Iris pigment epithelial cell (primary cell): ENCODE results near the gene RUSC1.
"Not testable (repeated sequence)": the region's sequence is repeated elsewhere in the genome, so short reads cannot be mapped to it uniquely, and the experiment has no call there.

Source experiments
- DNase-seq: peaks from one replicate; pipeline ENCODE4 v3.0.0-alpha.2; 2011; ENCODE audit warnings: low read depth

Gene RUSC1

DNA sequence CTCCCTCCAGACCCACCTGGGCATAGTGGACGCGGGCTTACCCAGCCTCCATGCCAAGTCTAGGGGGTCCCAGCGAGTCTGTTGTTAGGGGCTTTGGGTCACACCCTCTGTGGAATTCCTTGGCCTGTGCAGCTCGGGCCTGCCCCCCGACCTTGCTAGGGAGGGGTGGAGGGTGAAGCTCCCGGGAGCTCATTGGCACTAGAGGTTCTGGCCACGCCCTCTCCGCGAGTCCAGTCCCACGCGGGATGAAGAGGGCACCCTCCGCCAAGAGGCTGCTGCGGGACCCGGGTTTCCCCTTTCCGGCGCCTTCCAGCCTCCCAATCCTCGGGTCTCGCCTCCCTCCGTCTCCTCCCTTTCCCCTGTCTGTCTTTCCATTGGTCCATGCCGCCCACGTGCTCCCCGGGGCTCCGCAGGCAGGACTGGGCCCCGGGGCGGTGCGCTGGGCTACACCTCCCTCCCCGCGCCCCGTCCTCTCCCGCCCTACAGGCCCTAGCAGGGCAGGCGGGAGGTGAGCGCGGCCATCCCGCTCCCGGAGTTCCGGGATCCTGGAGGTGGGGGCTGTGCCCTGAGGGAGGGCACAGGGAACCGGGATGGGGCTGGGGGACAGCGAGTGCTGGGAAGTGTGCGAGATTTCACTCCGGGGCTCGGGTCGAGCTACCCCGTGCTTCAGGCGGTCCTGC, 3.5 kb downstream of the RUSC1 start:
- peak; percentile 97 for DNase-seq

DNA sequence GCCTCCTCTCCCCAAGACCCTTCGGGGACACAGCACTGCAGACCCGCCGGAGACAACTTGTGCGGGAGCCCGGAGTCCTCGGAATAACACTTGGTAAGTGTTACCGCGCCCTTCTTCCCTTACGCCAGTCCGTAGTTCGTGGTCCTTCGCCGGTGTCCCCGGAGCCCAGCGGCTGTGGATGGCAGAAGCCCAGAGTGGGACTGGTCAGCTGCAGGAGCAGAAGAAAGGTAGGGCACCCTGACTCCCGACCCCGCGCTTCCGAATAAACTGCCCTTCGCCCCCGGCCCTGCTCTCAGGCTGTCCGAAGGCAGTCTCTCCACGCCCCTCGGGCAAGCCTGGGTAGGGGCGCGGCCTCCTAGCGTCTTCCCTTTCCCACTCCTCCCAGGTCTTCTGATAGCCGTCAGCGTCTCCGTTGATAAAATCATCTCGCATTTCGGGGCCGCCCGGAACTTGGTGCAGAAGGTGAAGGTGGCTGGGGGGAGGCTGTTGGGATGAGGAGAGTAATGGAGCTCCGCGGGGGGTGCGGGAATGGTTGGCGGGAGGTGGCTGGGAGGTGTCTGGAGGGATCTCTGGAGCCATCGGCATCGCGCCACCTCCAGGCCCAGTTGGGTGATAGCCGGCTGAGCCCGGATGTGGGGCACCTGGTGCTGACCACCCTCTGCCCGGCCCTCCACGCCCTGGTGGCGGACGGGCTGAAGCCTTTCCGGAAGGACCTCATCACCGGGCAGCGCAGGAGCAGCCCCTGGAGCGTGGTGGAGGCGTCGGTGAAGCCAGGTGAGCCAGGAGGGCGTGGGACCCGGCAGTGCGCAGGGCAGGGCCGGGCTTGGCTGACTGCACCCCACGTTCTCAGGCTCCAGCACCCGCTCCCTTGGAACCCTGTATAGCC, 4.3 kb downstream of the RUSC1 start:
- peak; percentile 44 for DNase-seq

DNA sequence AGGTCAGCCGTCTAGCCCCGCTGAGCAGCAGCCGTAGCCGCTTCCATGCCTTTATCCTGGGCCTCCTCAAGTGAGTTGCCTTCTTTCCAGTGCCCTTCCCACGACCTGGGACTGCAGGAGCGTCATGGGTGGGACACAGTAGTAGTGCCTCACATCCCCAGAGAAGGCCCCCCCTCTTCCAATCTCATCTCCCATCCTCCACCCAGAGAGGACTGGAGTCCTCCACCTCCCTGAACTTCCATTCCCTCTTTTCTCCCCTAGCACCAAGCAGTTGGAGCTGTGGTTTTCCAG, 4.9 kb downstream of the RUSC1 start:
- DNase-seq = no peak

DNA sequence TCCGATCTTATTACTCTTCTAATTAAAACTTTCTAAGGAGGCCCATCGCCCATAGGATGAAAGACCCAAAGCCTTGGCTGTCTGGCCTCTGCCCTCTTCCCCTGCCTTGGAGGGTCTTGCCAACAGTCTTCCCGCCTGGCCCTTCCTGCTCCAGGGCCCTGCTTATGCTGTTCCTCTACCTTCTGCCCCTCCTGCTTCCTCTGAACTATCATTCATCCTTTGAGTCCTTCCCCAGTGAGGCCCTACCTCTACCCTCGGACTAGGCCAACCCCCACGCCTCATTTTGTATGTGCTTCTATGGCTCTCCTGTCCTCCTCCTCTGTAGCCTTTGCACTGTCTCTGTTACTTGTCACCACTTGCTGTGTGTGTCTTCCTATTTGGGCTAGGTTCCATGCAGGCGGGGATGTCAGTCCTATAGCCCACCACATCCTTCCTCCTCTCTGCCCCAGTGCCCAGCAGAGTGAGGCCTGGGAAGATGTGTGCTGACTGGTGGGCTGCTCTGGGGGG, 5.4 kb downstream of the RUSC1 start:
- no peak for DNase-seq

DNA sequence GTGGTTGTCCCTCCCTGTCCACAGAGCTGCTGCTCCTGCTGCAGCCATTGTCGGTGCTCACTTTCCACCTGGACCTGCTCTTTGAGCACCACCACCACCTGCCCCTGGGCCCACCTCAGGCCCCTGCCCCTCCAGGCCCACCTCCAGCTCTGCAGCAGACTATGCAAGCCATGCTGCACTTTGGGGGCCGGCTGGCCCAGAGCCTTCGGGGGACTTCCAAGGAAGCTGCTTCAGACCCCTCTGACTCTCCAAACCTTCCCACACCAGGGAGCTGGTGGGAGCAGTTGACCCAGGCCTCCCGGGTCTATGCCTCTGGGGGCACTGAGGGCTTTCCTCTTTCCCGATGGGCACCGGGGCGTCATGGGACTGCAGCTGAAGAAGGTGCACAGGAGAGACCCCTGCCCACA, 5.9 kb downstream of the RUSC1 start:
- no peak for DNase-seq

DNA sequence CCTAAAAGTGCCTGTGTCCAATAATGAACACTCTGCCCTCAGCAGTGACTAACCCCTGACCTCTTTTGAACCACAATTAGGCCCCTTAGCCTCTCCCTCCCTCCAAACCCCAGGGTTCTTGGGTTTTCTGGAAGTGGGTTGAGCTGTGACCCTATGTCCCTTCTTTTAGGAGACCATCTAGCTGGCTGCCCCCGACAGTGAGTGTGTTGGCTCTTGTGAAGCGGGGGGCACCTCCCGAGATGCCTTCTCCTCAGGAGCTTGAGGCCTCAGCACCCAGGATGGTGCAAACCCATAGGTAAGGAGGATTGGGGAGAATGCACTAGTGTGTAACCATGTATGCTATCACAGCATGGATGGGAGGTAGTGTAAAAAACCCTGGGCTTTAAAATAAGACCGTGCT, 7.3 kb downstream of the RUSC1 start:
- DNase-seq = no peak

DNA sequence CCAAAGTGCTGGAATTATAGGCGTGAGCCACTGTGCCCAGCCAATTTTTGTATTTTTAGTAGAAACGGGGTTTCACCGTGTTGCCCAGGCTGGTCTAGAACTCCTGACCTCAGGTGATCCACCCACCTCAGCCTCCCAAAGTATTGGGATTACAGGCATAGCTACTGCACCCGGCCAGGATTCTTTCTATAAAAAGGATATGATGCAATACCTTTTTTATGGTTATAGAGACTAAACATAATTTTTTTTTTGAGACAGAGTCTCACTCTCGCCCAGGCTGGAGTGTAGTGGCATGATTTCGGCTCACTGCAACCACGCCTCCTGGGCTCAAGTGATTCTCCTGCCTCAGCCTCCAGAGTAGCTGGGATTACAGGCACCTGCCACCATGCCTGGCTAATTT, 8.2 kb downstream of the RUSC1 start:
- DNase-seq = not testable (repeated sequence)

DNA sequence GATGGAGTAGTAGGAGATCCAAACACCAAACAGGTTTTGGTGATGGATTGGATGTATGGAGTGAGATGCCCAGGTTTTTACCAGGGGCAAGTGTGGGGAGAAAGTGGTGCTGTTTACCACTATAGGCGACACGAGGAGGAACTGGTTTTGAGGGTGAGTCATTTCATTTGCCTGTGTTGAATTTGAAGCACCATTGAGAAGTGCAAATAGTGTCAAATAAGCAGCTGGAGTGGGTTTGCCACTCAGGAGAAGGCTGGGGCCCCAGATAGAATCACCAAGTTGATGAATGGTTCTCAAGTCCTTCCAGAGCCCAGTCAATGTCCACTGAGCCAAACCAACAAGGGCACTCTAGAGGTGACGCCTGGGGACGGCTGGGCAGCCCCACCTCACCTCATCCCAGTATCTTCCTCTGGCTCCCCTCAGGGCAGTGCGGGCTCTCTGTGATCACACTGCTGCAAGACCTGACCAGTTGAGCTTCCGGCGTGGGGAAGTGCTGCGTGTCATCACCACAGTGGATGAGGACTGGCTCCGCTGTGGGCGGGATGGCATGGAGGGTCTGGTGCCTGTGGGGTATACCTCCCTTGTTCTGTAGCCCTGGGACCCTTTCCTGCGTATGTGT, 9.4 kb downstream of the RUSC1 start:
- DNase-seq = peak; percentile 13

DNA sequence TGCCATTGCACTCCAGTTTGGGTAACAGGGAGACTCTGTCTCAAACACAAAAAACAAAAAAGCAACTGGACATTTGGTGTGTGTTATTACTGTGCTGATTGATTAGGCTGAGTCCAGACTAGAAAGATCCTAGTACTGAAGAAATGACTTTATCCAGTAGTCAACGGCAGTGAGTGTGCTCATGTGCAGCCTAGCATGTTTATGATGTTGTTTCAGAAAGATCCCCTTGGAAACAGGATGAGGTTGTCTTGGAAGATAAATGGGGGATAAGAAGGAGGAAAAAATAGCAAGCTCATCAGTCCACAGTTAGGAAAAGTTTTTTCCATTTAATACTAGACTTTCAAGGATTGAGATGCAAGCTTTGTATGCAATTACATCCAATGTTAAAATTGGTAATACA, 14.3 kb downstream of the RUSC1 start:
- no peak for DNase-seq

DNA sequence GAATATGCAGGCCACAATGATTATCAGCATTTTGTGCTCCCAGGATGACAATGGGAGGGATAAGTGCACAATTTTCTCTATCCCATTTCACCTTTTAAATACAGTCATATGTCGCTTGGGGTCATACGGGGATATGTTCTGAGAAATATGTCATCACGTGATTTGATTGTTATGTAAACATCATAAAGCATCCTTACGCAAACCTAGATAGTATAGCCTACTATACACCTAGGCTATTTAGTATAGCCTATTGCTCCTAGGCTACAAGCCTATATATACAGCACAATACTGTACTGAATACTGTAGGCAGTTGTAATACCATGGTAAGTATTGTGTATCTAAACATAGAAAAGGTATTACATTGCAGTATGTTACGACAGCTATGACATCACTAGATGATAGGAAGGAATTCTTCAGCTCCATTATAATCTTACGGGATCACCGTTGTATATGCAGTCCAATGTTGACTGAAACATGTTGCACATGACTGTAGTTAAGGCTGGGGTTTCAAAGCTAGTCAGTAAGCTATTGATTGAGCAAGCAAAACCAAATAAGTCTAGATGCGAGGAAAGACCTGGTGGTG, 18.9 kb downstream of the RUSC1 start:
- peak; percentile 36 for DNase-seq

DNA sequence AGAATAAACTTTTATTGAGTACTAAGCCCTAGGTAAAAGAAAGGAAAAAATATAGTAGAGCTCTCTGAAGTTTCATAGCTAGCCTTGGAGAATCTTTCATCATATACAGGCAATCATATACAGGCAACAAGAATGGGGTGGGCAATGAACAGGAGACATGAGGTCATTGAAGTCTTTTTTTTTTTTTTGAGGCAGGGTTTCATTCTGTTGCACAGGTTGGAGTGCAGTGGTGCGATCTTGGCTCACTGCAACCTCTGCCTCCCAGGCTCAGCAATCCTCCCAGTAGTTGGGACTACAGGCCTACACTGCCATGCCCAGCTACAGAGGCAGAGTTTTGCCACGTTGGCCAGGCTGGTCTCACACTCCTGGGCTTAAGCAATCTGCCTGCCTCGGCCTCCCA, 22.1 kb downstream of the RUSC1 start:
- DNase-seq = no peak

DNA sequence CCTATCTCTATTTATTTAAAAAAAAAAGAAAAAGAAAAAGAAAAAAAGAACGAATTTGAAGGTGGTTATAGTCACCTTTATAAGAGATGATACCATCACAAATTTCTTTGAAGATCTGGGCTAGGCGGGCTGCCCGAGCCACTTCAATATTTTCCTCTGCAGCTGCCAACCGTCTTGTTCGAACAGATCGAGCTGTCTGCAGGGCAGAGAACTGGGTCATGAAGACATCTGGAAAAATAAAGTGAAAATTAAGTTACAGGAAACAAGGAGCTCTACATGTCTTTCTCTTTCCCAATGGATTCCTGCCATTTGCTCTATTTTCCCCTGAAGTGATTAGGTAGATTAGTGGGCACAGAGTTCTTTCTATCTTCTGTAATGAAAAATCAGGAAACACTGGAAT, 31.9 kb downstream of the RUSC1 start:
- no peak for DNase-seq

DNA sequence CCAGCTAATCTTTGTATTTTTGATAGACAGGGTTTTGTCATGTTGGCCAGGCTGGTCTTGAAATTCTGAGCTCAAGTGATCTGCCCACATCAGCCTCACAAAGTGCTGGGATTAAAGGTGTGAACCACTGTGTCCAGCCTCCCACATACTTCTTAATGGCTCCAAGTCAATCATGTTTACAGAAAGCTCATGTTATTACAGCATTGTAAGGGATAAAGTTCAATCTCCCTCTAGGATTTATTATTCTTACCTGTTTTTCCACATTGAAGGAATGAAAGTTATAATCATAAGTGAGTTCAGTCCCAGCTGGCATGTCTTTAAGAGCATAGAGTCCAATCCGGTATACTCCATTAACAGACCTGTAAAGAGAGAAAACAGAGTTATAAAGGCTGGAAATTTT, 39.4 kb downstream of the RUSC1 start:
- DNase-seq = no peak

DNA sequence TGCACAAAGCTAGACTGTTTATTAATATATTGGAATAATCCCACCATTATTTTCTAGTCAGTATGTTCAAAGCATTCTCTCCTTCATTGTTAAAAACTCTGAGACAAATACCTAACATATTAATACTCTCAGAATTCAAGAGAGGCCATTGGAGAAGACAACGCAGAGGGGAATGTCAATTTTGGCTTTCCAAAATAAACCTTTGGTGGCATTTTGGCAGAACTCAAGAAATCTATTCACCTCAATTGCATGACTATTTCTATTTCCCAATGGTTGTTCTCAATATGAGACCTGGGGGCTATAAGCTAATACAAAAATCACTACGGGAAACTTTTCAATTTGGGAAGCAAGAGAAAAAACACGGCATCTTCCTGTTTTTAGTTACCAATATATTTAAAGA, 58.5 kb downstream of the RUSC1 start:
- DNase-seq = no peak

DNA sequence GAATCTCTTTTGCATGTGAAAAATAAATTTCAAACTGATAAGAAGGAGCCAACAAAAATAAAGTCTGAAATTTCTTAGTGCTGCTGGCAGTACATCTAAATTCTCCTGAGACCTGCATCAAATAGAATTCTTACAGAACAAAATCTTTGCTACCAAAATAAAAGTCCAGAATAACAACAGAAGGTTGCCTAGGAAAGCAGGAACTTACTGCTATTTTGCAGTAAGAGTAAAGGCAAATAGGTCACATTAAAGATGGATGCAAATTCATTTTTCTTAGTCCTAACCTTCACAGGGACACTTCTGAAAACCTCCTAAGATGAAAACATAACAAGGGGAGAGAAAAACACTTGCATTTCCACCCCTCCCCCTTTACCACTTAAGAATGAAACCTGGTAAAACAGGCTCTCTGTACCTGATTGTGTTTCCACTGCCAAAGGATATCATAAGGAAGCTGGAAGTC, 59.0 kb downstream of the RUSC1 start:
- DNase-seq = peak; percentile 83
